ENCODE data around the gene OPRL1. TPM values are rescaled to one million over a fixed set of nuclear protein-coding genes. Genes with fewer than 3 reads are reported as not detected.
A peak's percentile ranks its signal among the peaks of the same experiment; 100 is the strongest.

Gene OPRL1
- polyA plus RNA-seq, 3 donors: 7.0 to 9.0 (median 8.8) TPM

DNA sequence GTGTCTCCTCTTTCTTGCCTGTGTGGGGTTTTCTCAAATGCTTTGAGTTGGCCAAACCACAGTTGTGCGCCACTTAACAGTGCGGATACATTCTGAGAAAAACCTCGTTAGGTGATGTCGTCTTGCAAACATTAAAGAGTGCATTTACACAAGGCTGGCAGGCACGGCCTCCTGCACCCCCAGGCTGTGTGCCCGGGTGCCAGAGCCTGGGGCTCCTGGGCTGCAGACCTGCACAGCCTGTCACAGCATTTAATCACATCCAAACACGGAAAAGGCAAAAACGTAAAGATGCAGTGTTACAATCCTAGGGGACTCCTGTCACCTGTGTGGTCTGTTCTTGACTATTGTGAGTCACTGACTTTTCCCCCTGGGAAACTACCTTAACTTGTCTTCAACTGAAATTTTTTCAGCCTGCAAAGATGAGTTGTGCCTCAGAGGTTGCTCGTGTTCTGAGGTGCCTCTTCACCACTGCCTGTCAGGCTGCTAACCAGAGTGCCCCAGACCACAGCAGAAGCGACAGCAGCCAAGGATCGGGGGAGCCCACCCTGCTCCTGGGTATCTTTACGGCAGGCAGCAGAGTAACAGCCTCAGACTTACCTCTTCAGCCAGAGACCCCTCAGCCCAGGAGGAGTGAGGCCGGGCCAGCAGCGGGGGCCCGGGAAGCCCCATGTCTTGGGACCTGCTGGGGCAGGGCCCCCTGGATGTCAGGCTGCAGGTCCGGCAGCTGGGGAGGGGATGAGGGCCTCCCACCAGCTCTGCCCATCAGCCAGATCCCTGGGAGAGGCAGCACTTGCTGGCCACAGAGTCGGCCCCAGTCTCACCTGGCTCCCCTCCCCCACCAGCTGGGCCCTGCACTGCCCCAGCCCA is 44.6 kb upstream of the OPRL1 start:
- intact Hi-C loops (cut with micrococcal nuclease): no loop called here
- TF ChIP-seq, protein P1, sequence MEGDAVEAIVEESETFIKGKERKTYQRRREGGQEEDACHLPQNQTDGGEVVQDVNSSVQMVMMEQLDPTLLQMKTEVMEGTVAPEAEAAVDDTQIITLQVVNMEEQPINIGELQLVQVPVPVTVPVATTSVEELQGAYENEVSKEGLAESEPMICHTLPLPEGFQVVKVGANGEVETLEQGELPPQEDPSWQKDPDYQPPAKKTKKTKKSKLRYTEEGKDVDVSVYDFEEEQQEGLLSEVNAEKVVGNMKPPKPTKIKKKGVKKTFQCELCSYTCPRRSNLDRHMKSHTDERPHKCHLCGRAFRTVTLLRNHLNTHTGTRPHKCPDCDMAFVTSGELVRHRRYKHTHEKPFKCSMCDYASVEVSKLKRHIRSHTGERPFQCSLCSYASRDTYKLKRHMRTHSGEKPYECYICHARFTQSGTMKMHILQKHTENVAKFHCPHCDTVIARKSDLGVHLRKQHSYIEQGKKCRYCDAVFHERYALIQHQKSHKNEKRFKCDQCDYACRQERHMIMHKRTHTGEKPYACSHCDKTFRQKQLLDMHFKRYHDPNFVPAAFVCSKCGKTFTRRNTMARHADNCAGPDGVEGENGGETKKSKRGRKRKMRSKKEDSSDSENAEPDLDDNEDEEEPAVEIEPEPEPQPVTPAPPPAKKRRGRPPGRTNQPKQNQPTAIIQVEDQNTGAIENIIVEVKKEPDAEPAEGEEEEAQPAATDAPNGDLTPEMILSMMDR (IDR thresholded peaks at IDR 0.05): no peak
- whole genome bisulfite sequencing (ENCODE audit: insufficient coverage): 90% methylated on average over 13 of the region's 17 CpGs
- Histone ChIP-seq H3K79me2 (ENCODE audit: insufficient read depth, low read length) (no peaks in the 10 kb centered on the region), H3K27me3 (ENCODE audit: control insufficient read depth in 2 of 2, insufficient read depth in 2 of 2, low read length in 2 of 2) (peaks cover 9 to 37% of the 10 kb centered on the region in 2 donors), H3K4me3 (replicated peaks in 1 of 3; ENCODE audit: low read depth in 2 of 3, low read length in 3 of 3) (no peak overlapping the region), H3K9ac (ENCODE audit: insufficient read depth, low read length, poor library complexity, severe bottlenecking) (no peak overlapping the region), H3K36me3 (replicated peaks in 1 of 2; ENCODE audit: control insufficient read depth in 1 of 2, insufficient read depth in 2 of 2, low read length in 2 of 2) (peaks cover 31 to 51% of the 10 kb centered on the region in 2 donors), H3K4me1 (ENCODE audit: control insufficient read depth in 1 of 2, insufficient read depth in 2 of 2, low read length in 2 of 2) (peaks cover 11 to 22% of the 10 kb centered on the region in 2 donors), H3K9me3 (replicated peaks in 1 of 2; ENCODE audit: control insufficient read depth in 1 of 2, insufficient read depth in 1 of 2, low read length in 2 of 2) (no peaks in the 10 kb centered on the region), H4K20me1 (ENCODE audit: insufficient read depth, low read length) (no peaks in the 10 kb centered on the region), H2AFZ (ENCODE audit: insufficient read depth, low read depth, low read length, poor library complexity, severe bottlenecking) (no peak overlapping the region), H3K27ac (ENCODE audit: low read depth in 1 of 2, low read length in 2 of 2) (no peak overlapping the region), H3K4me2 (replicated peaks; ENCODE audit: extremely low read depth, low read length, poor library complexity, severe bottlenecking) (no peak overlapping the region)
- no peak overlapping the region for H3K27ac Mint-ChIP-seq
- peaks cover 34 to 45% (median 37%) of the 10 kb centered on the region in 3 donors for H3K27me3 Mint-ChIP-seq (ENCODE audit: low read depth in 3 of 3)
- H3K36me3 Mint-ChIP-seq: peaks cover 40 to 47% of the 10 kb centered on the region in 2 donors
- DNase-seq: no peak
- H3K4me1 Mint-ChIP-seq: peaks cover 8% of the 10 kb centered on the region
- no peak overlapping the region for H3K4me3 Mint-ChIP-seq
- H3K9me3 Mint-ChIP-seq: peaks cover 0 to 4% (median 2%) of the 10 kb centered on the region in 7 donors

DNA sequence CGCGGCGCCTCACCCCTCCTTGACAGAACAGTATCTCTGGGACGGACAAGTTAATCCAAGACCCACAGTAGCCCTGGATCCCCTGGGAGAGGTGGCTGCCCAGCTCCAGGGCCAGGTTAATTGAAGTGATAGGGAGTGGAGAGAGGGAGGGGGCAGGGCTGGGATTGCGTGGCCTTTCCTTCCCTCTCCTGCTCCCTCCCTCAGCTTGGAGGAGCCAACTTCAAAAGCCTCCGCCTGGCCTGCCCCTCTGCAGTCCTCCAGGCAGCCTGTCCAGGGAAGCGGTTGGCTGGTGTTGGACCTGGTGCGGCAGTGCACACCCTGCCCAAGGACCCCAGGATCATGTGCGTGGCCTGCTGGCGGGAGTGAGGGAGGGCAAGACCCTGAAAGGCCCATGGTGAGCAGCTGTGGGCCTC is 43.9 kb upstream of the OPRL1 start, which contains the start of gene C20orf204:
TSS of gene C20orf204 (plus strand) at position 250 of the 413 bp plus-strand sequence. CDS start at position 392, 142 bp downstream.
- no peak within 1 kb of the TSS for H3K4me3 ChIP-seq (replicated peaks in 1 of 3; ENCODE audit: low read depth in 2 of 3, low read length in 3 of 3)
- TF ChIP-seq, protein P1 (IDR thresholded peaks at IDR 0.05): no peak
- no peaks in the 10 kb centered on the region for H4K20me1 ChIP-seq (ENCODE audit: insufficient read depth, low read length)
- H3K4me3 Mint-ChIP-seq: peak within 1 kb of the TSS in 1 of 2 donors; percentile 35
- H3K4me1 Mint-ChIP-seq: peaks cover 8% of the 10 kb centered on the region
- H3K9ac ChIP-seq (ENCODE audit: insufficient read depth, low read length, poor library complexity, severe bottlenecking): no peak within 1 kb of the TSS
- peaks cover 11 to 24% of the 10 kb centered on the region in 2 donors for H3K4me1 ChIP-seq (ENCODE audit: control insufficient read depth in 1 of 2, insufficient read depth in 2 of 2, low read length in 2 of 2)
- H2AFZ ChIP-seq (ENCODE audit: insufficient read depth, low read depth, low read length, poor library complexity, severe bottlenecking): no peak within 1 kb of the TSS
- H3K27ac Mint-ChIP-seq: no peak within 1 kb of the TSS
- H3K9me3 Mint-ChIP-seq: peaks cover 0 to 4% (median 2%) of the 10 kb centered on the region in 7 donors
- H3K27me3 Mint-ChIP-seq (ENCODE audit: low read depth in 3 of 3): peaks cover 40 to 51% (median 43%) of the 10 kb centered on the region in 3 donors
- H3K9me3 ChIP-seq (replicated peaks in 1 of 2; ENCODE audit: control insufficient read depth in 1 of 2, insufficient read depth in 1 of 2, low read length in 2 of 2): no peaks in the 10 kb centered on the region
- peaks cover 24 to 45% of the 10 kb centered on the region in 2 donors for H3K36me3 ChIP-seq (replicated peaks in 1 of 2; ENCODE audit: control insufficient read depth in 1 of 2, insufficient read depth in 2 of 2, low read length in 2 of 2)
- H3K27me3 ChIP-seq (ENCODE audit: control insufficient read depth in 2 of 2, insufficient read depth in 2 of 2, low read length in 2 of 2): peaks cover 12 to 43% of the 10 kb centered on the region in 2 donors
- intact Hi-C loops (cut with micrococcal nuclease): no loop called here
- no peak for DNase-seq
- H3K36me3 Mint-ChIP-seq: peaks cover 34 to 41% of the 10 kb centered on the region in 2 donors
- H3K79me2 ChIP-seq (ENCODE audit: insufficient read depth, low read length): no peaks in the 10 kb centered on the region
- no peak within 1 kb of the TSS for H3K27ac ChIP-seq (ENCODE audit: low read depth in 1 of 2, low read length in 2 of 2)
- H3K4me2 ChIP-seq (replicated peaks; ENCODE audit: extremely low read depth, low read length, poor library complexity, severe bottlenecking): no peak within 1 kb of the TSS
- WGBS (ENCODE audit: insufficient coverage): 92% methylated on average over 4 of the region's 10 CpGs

Data from CD14-positive monocyte (primary cell).